Thyroid gland (tissue), 4 donors: ENCODE data around the gene DENND1A.

Source experiments
- CTCF ChIP-seq, 6 experiments: fragments of 200-600 bp in 3 of 6; fragments of 450-650 bp in 3 of 6; sonication (generic) in 3 of 6; IDR thresholded peaks; one replicate each; pipeline ENCODE4 v1.5.1; 2016 to 2019; ENCODE audit warnings: antibody characterized with exemption in 6 of 6, mild to moderate bottlenecking in 2 of 6, inconsistent platforms in 1 of 6, moderate library complexity in 1 of 6
- POLR2A ChIP-seq, 2 donors: fragments of 450-650 bp; IDR thresholded peaks; one replicate each; pipeline ENCODE4 v1.6.1; 2017; ENCODE audit warnings: antibody characterized with exemption in 2 of 2, mild to moderate bottlenecking in 2 of 2, moderate library complexity in 1 of 2

DNA sequence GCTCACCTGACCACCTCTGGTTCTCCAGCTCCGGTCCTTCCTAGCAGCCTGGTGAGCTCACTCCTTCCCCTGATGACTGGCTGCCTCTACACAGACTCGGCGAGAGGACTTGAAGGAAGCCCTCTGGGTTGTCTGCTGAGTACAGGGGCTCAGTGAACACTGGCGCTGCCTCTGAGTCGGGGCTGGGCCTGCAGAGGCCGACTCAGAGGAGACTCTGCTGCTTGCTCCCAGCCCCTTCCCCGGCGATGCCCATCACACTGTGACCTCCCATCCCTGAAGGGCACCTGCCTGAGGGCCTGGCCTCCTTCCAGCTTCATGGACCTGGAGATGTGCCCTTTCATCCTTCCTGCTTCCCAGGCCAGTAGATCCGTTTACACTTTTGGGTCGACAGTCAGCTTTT, 551.9 kb downstream of the DENND1A start:
- TF ChIP-seq CTCF (IDR thresholded peaks at IDR 0.05): no peak
- no peak for TF ChIP-seq POLR2A (IDR thresholded peaks at IDR 0.05)
